HUES48 (cell line): ENCODE data around the gene SDHA.
"Not testable (repeated sequence)": the region's sequence is repeated elsewhere in the genome, so short reads cannot be mapped to it uniquely, and the experiment has no call there.

Experiments used
- H3K27ac ChIP-seq: one replicate; pipeline ENCODE4 v1.7.0; 2013; ENCODE audit warnings: low read depth, low read length, inconsistent platforms
- H3K27me3 ChIP-seq: 2 replicates; pipeline ENCODE4 v1.6.1; 2013; ENCODE audit warnings: mild to moderate bottlenecking, low read length; ENCODE audit not compliant: control insufficient read depth, insufficient read depth
- H3K36me3 ChIP-seq: 2 replicates; pipeline ENCODE4 v1.6.1; 2013; ENCODE audit warnings: low read length; ENCODE audit not compliant: control insufficient read depth, insufficient read depth
- H3K4me1 ChIP-seq: 2 replicates; pipeline ENCODE4 v1.6.1; 2013; ENCODE audit warnings: mild to moderate bottlenecking, low read length; ENCODE audit not compliant: control insufficient read depth, insufficient read depth
- H3K4me3 ChIP-seq: 2 replicates; pipeline ENCODE4 v1.5.1; 2013; ENCODE audit warnings: mild to moderate bottlenecking, low read depth, low read length
- H3K9ac ChIP-seq: 2 replicates; pipeline ENCODE4 v1.6.1; 2013; ENCODE audit warnings: mild to moderate bottlenecking, low read depth, low read length, moderate library complexity
- H3K9me3 ChIP-seq: 2 replicates; pipeline ENCODE4 v1.6.1; 2013; ENCODE audit warnings: low read length; ENCODE audit not compliant: control insufficient read depth, insufficient read depth

Gene SDHA

GRCh38 chr5:192691-192969, 25.5 kb upstream of the SDHA start:
- H3K27me3 ChIP-seq, result no peaks in the 10 kb centered on the region
- H3K9me3 ChIP-seq, result no peaks in the 10 kb centered on the region
- H3K4me1 ChIP-seq, result peaks cover 9% of the 10 kb centered on the region; the same call in 1 of the 2 replicates
- no peak overlapping the region for H3K27ac ChIP-seq
- H3K36me3 ChIP-seq, result no peaks in the 10 kb centered on the region
- no peak overlapping the region for H3K4me3 ChIP-seq
- H3K9ac ChIP-seq, result no peak overlapping the region

- Histone ChIP-seq H3K9me3 (no peaks in the 10 kb centered on the region), H3K4me3 (no peak overlapping the region), H3K27me3 (no peaks in the 10 kb centered on the region), H3K9ac (no peak overlapping the region), H3K36me3 (no peaks in the 10 kb centered on the region), H3K4me1 (peaks cover 6% of the 10 kb centered on the region; the same call in 1 of the 2 replicates), H3K27ac (no peak overlapping the region)
Observed at GRCh38 chr5:192970-193831, 24.9 kb upstream of the SDHA start.

GRCh38 chr5:194102-194501, 24.0 kb upstream of the SDHA start:
- Histone ChIP-seq H3K27ac (no peak overlapping the region), H3K4me3 (no peak overlapping the region), H3K27me3 (no peaks in the 10 kb centered on the region)

GRCh38 chr5:194603-195209, 23.4 kb upstream of the SDHA start:
- Histone ChIP-seq H3K27me3 (no peaks in the 10 kb centered on the region), H3K36me3 (no peaks in the 10 kb centered on the region), H3K9me3 (no peaks in the 10 kb centered on the region), H3K9ac (no peak overlapping the region), H3K27ac (no peak overlapping the region), H3K4me1 (no peaks in the 10 kb centered on the region), H3K4me3 (no peak overlapping the region)

More at GRCh38 chr5:194102-194501, 24.0 kb upstream of the SDHA start:
- Histone ChIP-seq H3K9ac (no peak overlapping the region), H3K9me3 (no peaks in the 10 kb centered on the region), H3K4me1 (no peaks in the 10 kb centered on the region), H3K36me3 (no peaks in the 10 kb centered on the region)

GRCh38 chr5:195401-196160, 22.5 kb upstream of the SDHA start:
- Histone ChIP-seq H3K9me3 (no peaks in the 10 kb centered on the region), H3K36me3 (no peaks in the 10 kb centered on the region), H3K27ac (no peak overlapping the region), H3K9ac (no peak overlapping the region), H3K4me1 (no peaks in the 10 kb centered on the region), H3K4me3 (no peak overlapping the region), H3K27me3 (no peaks in the 10 kb centered on the region)

- Histone ChIP-seq H3K27ac (no peak overlapping the region), H3K36me3 (no peaks in the 10 kb centered on the region), H3K9ac (no peak overlapping the region), H3K4me3 (no peak overlapping the region), H3K4me1 (no peaks in the 10 kb centered on the region), H3K27me3 (no peaks in the 10 kb centered on the region), H3K9me3 (no peaks in the 10 kb centered on the region)
Observed at GRCh38 chr5:196350-196749, 21.8 kb upstream of the SDHA start.

GRCh38 chr5:197031-197430, 21.1 kb upstream of the SDHA start:
- H3K36me3 ChIP-seq, H3K9ac ChIP-seq, H3K4me1 ChIP-seq, H3K27ac ChIP-seq, H3K4me3 ChIP-seq, H3K27me3 ChIP-seq, H3K9me3 ChIP-seq: not testable (repeated sequence)

GRCh38 chr5:197892-198489, 20.1 kb upstream of the SDHA start:
- H3K4me3 ChIP-seq, result no peak overlapping the region
- no peak overlapping the region for H3K27ac ChIP-seq
- no peak overlapping the region for H3K9ac ChIP-seq
- no peaks in the 10 kb centered on the region for H3K36me3 ChIP-seq
- H3K27me3 ChIP-seq, result no peaks in the 10 kb centered on the region
- no peaks in the 10 kb centered on the region for H3K4me1 ChIP-seq
- no peaks in the 10 kb centered on the region for H3K9me3 ChIP-seq

- H3K4me3 ChIP-seq, result no peak overlapping the region
- no peaks in the 10 kb centered on the region for H3K9me3 ChIP-seq
- no peaks in the 10 kb centered on the region for H3K27me3 ChIP-seq
- no peak overlapping the region for H3K9ac ChIP-seq
- no peak overlapping the region for H3K27ac ChIP-seq
- peaks cover 1% of the 10 kb centered on the region for H3K36me3 ChIP-seq
- no peaks in the 10 kb centered on the region for H3K4me1 ChIP-seq
Observed at GRCh38 chr5:198516-199196, 19.5 kb upstream of the SDHA start.

GRCh38 chr5:199197-199949, 18.7 kb upstream of the SDHA start:
- no peak overlapping the region for H3K4me3 ChIP-seq
- peaks cover 8% of the 10 kb centered on the region for H3K36me3 ChIP-seq
- no peaks in the 10 kb centered on the region for H3K27me3 ChIP-seq
- no peak overlapping the region for H3K27ac ChIP-seq
- H3K9ac ChIP-seq, result no peak overlapping the region
- H3K9me3 ChIP-seq, result no peaks in the 10 kb centered on the region
- no peaks in the 10 kb centered on the region for H3K4me1 ChIP-seq
